ENCODE measurements around the gene PLIN5.

PLIN5 gene

DNA sequence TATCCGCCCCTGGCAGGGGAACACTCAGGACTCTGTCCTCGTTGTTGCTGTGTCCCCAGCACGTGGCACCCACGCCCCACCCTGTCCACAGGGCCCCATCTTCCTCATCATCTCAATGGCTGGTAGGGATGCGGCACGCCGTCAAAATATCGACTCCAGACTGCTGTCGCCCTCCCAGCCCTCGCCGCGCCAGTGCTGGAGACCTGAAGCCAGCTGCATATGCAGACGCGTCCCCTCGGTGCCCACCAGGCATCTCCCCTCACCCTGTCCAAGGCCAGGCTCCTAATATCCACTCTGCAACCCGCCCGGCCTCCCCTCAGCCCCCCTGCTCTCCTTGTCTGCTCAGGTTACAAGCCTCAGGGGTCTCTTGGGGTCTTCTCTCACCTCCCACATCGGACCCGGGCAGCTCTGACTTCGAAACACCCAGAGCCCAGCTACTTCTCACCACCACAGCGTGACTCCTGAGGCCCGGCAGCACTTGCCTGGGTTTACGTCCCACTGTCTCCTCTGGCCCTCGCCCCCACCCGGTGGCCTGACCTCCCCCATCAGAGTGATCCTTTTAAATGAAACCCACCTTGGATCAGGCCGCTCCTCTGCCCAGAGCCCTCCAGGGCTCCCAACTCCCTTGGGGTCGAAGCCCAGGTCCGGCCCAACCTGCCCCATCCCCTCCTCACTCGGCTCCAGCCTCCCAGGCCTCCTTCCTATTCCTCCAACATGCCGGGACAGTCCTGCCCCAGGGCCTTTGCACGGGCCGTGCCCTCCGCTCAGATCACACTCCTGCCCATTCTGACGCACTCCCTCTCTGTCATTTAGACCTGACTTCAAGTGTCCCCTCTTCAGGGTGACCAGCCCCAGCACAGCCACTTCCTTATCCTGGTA, 29.2 kb downstream of the PLIN5 start:
- Histone ChIP-seq H3K36me3 (ENCODE audit: insufficient read depth) (no peaks in the 10 kb centered on the region), H2AFZ (ENCODE audit: low read depth) (no peak overlapping the region), H3K4me2 (no peak overlapping the region), H3K9ac (no peak overlapping the region), H4K20me1 (ENCODE audit: insufficient read depth) (no peaks in the 10 kb centered on the region), H3K27me3 (ENCODE audit: insufficient read depth, low read depth) (no peaks in the 10 kb centered on the region; the same call in 1 of the 2 replicates), H3K4me1 (ENCODE audit: low read depth, poor library complexity, severe bottlenecking) (no peaks in the 10 kb centered on the region), H3K79me2 (ENCODE audit: insufficient read depth, low read depth) (no peaks in the 10 kb centered on the region), H3K27ac (no peak overlapping the region), H3K4me3 (IDR thresholded peaks at IDR 0.05; ENCODE audit: insufficient read depth, low read depth, low read length) (no peak overlapping the region)
- TF ChIP-seq, protein P1, sequence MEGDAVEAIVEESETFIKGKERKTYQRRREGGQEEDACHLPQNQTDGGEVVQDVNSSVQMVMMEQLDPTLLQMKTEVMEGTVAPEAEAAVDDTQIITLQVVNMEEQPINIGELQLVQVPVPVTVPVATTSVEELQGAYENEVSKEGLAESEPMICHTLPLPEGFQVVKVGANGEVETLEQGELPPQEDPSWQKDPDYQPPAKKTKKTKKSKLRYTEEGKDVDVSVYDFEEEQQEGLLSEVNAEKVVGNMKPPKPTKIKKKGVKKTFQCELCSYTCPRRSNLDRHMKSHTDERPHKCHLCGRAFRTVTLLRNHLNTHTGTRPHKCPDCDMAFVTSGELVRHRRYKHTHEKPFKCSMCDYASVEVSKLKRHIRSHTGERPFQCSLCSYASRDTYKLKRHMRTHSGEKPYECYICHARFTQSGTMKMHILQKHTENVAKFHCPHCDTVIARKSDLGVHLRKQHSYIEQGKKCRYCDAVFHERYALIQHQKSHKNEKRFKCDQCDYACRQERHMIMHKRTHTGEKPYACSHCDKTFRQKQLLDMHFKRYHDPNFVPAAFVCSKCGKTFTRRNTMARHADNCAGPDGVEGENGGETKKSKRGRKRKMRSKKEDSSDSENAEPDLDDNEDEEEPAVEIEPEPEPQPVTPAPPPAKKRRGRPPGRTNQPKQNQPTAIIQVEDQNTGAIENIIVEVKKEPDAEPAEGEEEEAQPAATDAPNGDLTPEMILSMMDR (conservative IDR thresholded peaks at IDR 0.05; ENCODE audit: low read depth, low read length): no peak

DNA sequence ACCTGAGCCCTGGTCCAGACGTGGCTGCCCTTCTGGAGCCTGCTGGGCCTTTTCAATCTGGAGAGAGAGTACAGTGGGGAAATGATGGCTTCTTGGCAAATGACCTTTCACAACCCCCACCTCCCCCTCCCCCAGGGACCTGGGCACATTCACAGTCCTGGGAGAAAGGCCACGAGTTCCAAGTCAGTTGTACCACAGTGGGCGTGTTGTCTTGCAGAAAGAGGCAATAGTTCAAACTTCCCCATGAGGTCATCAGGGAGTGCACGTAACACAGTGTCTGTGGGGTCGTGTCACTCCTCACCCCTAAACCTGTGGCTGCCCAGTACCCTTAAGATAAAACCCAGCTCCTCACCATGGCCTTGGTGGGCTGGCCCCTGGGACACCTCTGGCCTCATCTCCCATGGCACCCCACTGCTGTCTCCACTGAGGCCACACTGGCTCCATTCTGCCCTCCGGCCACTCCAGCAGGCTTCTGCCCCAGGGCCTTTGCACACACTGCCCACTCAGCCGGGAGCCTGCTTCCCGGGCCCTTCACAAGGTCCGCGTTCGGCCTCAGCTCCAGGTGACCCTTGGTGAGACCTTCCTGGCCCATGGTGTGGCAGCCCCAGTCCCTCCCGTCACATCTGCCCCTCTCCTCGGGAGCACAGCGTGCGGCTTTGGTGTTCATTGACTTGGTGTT, 30.0 kb downstream of the PLIN5 start:
- Histone ChIP-seq H2AFZ (ENCODE audit: low read depth) (no peak overlapping the region), H3K79me2 (ENCODE audit: insufficient read depth, low read depth) (no peaks in the 10 kb centered on the region), H4K20me1 (ENCODE audit: insufficient read depth) (no peaks in the 10 kb centered on the region), H3K27ac (no peak overlapping the region), H3K4me3 (IDR thresholded peaks at IDR 0.05; ENCODE audit: insufficient read depth, low read depth, low read length) (no peak overlapping the region), H3K36me3 (ENCODE audit: insufficient read depth) (no peaks in the 10 kb centered on the region), H3K9ac (no peak overlapping the region), H3K4me2 (no peak overlapping the region), H3K27me3 (ENCODE audit: insufficient read depth, low read depth) (no peaks in the 10 kb centered on the region; the same call in 1 of the 2 replicates), H3K4me1 (ENCODE audit: low read depth, poor library complexity, severe bottlenecking) (no peaks in the 10 kb centered on the region)
- TF ChIP-seq, protein P1 (conservative IDR thresholded peaks at IDR 0.05; ENCODE audit: low read depth, low read length): no peak

GRCh38 chr19:4504297-4504701, 30.7 kb downstream of the PLIN5 start:
- Histone ChIP-seq H3K27ac (no peak overlapping the region), H3K9ac (no peak overlapping the region), H4K20me1 (ENCODE audit: insufficient read depth) (no peaks in the 10 kb centered on the region), H3K4me3 (IDR thresholded peaks at IDR 0.05; ENCODE audit: insufficient read depth, low read depth, low read length) (no peak overlapping the region), H2AFZ (ENCODE audit: low read depth) (no peak overlapping the region), H3K4me2 (no peak overlapping the region), H3K79me2 (ENCODE audit: insufficient read depth, low read depth) (no peaks in the 10 kb centered on the region), H3K27me3 (ENCODE audit: insufficient read depth, low read depth) (no peaks in the 10 kb centered on the region; the same call in 1 of the 2 replicates), H3K4me1 (ENCODE audit: low read depth, poor library complexity, severe bottlenecking) (no peaks in the 10 kb centered on the region), H3K36me3 (ENCODE audit: insufficient read depth) (no peaks in the 10 kb centered on the region)
- TF ChIP-seq, protein P1 (conservative IDR thresholded peaks at IDR 0.05; ENCODE audit: low read depth, low read length): no peak

- Histone ChIP-seq H3K27me3 (ENCODE audit: insufficient read depth, low read depth) (no peaks in the 10 kb centered on the region), H3K4me3 (IDR thresholded peaks at IDR 0.05; ENCODE audit: insufficient read depth, low read depth, low read length) (no peak overlapping the region), H3K27ac (no peak overlapping the region), H3K36me3 (ENCODE audit: insufficient read depth) (no peaks in the 10 kb centered on the region), H3K4me1 (ENCODE audit: low read depth, poor library complexity, severe bottlenecking) (no peaks in the 10 kb centered on the region), H3K9ac (no peak overlapping the region), H4K20me1 (ENCODE audit: insufficient read depth) (no peaks in the 10 kb centered on the region), H3K4me2 (no peak overlapping the region), H3K79me2 (ENCODE audit: insufficient read depth, low read depth) (no peaks in the 10 kb centered on the region), H2AFZ (ENCODE audit: low read depth) (no peak overlapping the region)
- TF ChIP-seq, protein P1 (conservative IDR thresholded peaks at IDR 0.05; ENCODE audit: low read depth, low read length): no peak
Observed at GRCh38 chr19:4503825-4504170, 31.2 kb downstream of the PLIN5 start.
